Measurements from ENCODE around the gene GINS2. TPM values are rescaled to one million over a fixed set of nuclear protein-coding genes. Genes with fewer than 3 reads are reported as not detected.

The GINS2 gene
- total RNA-seq, 2 experiments from 2014 or later, result 1.1 to 1.4 TPM

GRCh38 chr16:85724126-85724879 is 35.5 kb upstream of the GINS2 start:
- Mint-ChIP-seq H3K27ac (no peak overlapping the region), H3K9me3 (no peaks in the 10 kb centered on the region), H3K36me3 (ENCODE audit: low read depth) (peaks cover 6% of the 10 kb centered on the region), H3K4me1 (ENCODE audit: low read depth) (peaks cover under 1% of the 10 kb centered on the region), H3K4me3 (no peak overlapping the region), H3K27me3 (no peaks in the 10 kb centered on the region)
- no peak overlapping the region for H3K27ac ChIP-seq (ENCODE audit: low read depth in 1 of 2, low read length in 2 of 2)
- H3K27me3 ChIP-seq (ENCODE audit: control insufficient read depth in 1 of 2, insufficient read depth in 2 of 2, low read length in 2 of 2), result no peaks in the 10 kb centered on the region
- H3K4me1 ChIP-seq (ENCODE audit: insufficient read depth, low read length), result no peaks in the 10 kb centered on the region
- H3K9me3 ChIP-seq (ENCODE audit: control insufficient read depth in 1 of 2, insufficient read depth in 1 of 2, low read length in 2 of 2), result no peaks in the 10 kb centered on the region
- CTCF ChIA-PET, result no interaction called here
- POLR2A ChIA-PET, result no interaction called here
- intact Hi-C loops (cut with DNase I, micrococcal nuclease), result no loop called here
- no peak for TF ChIP-seq CTCF (IDR thresholded peaks at IDR 0.05)
- no peak overlapping the region for H3K4me3 ChIP-seq (ENCODE audit: low read length)
- DNase-seq (no peak), ATAC-seq (ENCODE audit: poor library complexity) (no peak)
- no peaks in the 10 kb centered on the region for H3K36me3 ChIP-seq (ENCODE audit: insufficient read depth, low read length)

- DNase-seq, result no peak
- TF ChIP-seq CTCF (IDR thresholded peaks at IDR 0.05), result no peak
- intact Hi-C loops (cut with DNase I, micrococcal nuclease), result no loop called here
- H3K9me3 Mint-ChIP-seq, result no peaks in the 10 kb centered on the region
- ATAC-seq (ENCODE audit: poor library complexity), result no peak
- Histone ChIP-seq H3K36me3 (ENCODE audit: insufficient read depth, low read length) (no peaks in the 10 kb centered on the region), H3K4me3 (ENCODE audit: low read length) (no peak overlapping the region), H3K27me3 (ENCODE audit: control insufficient read depth in 1 of 2, insufficient read depth in 2 of 2, low read length in 2 of 2) (no peaks in the 10 kb centered on the region), H3K4me1 (ENCODE audit: insufficient read depth, low read length) (peaks cover 9% of the 10 kb centered on the region), H3K9me3 (ENCODE audit: control insufficient read depth in 1 of 2, insufficient read depth in 1 of 2, low read length in 2 of 2) (no peaks in the 10 kb centered on the region), H3K27ac (ENCODE audit: low read depth in 1 of 2, low read length in 2 of 2) (no peak overlapping the region)
- ChIA-PET POLR2A (no interaction called here), CTCF (no interaction called here)
- no peak overlapping the region for H3K27ac Mint-ChIP-seq
- H3K4me1 Mint-ChIP-seq (ENCODE audit: low read depth), result peaks cover 5% of the 10 kb centered on the region
- H3K4me3 Mint-ChIP-seq, result no peak overlapping the region
- peaks cover 6% of the 10 kb centered on the region for H3K36me3 Mint-ChIP-seq (ENCODE audit: low read depth)
- no peaks in the 10 kb centered on the region for H3K27me3 Mint-ChIP-seq
Observed at GRCh38 chr16:85722128-85722893, 33.6 kb upstream of the GINS2 start.

- ChIA-PET POLR2A (no interaction called here), CTCF (no interaction called here)
- no peak overlapping the region for H3K4me3 ChIP-seq (ENCODE audit: low read length)
- H3K27ac Mint-ChIP-seq, result no peak overlapping the region
- H3K27me3 Mint-ChIP-seq, result no peaks in the 10 kb centered on the region
- H3K36me3 ChIP-seq (ENCODE audit: insufficient read depth, low read length), result no peaks in the 10 kb centered on the region
- no peaks in the 10 kb centered on the region for H3K9me3 ChIP-seq (ENCODE audit: control insufficient read depth in 1 of 2, insufficient read depth in 1 of 2, low read length in 2 of 2)
- H3K9me3 Mint-ChIP-seq, result no peaks in the 10 kb centered on the region
- DNase-seq, result no peak
- no peaks in the 10 kb centered on the region for H3K36me3 Mint-ChIP-seq (ENCODE audit: low read depth)
- no peak overlapping the region for H3K4me3 Mint-ChIP-seq
- no peak overlapping the region for H3K27ac ChIP-seq (ENCODE audit: low read depth in 1 of 2, low read length in 2 of 2)
- peaks cover 10% of the 10 kb centered on the region for H3K4me1 Mint-ChIP-seq (ENCODE audit: low read depth)
- peaks cover 0 to 3% of the 10 kb centered on the region in 2 experiments for H3K27me3 ChIP-seq (ENCODE audit: control insufficient read depth in 1 of 2, insufficient read depth in 2 of 2, low read length in 2 of 2)
- no peak for ATAC-seq (ENCODE audit: poor library complexity)
- H3K4me1 ChIP-seq (ENCODE audit: insufficient read depth, low read length), result peaks cover 23% of the 10 kb centered on the region
- intact Hi-C loops (cut with DNase I, micrococcal nuclease), result no loop called here
- TF ChIP-seq CTCF (IDR thresholded peaks at IDR 0.05), result no peak
Observed at GRCh38 chr16:85720302-85720637, 31.5 kb upstream of the GINS2 start.

Measured in CD4-positive, alpha-beta T cell (primary cell).